PFSK-1 (cell line): ENCODE measurements around the gene SPIN3. TPM values are rescaled to one million over a fixed set of nuclear protein-coding genes. Genes with fewer than 3 reads are reported as not detected.

ENCODE experiments used
- FOXP2 ChIP-seq: optimal IDR thresholded peaks from 2 replicates; pipeline ENCODE3; 2011; ENCODE audit warnings: borderline replicate concordance, control low read depth, inconsistent platforms; ENCODE audit not compliant: insufficient read depth; ENCODE audit errors: extremely low read length, extremely low read depth
- POLR2AphosphoS5 ChIP-seq: IDR thresholded peaks from 2 replicates; pipeline ENCODE4 v1.6.1; 2012; ENCODE audit warnings: low read depth, mild to moderate bottlenecking, control low read depth, low read length, moderate library complexity
- SIN3A ChIP-seq: IDR thresholded peaks from 2 replicates; pipeline ENCODE4 v1.6.1; 2012; ENCODE audit warnings: mild to moderate bottlenecking, low read length, moderate library complexity, borderline replicate concordance; ENCODE audit not compliant: insufficient read depth
- TAF1 ChIP-seq: IDR thresholded peaks from 2 replicates; pipeline ENCODE4 v1.6.1; 2012; ENCODE audit warnings: low read length, control low read depth, borderline replicate concordance; ENCODE audit not compliant: insufficient read depth
- polyA plus RNA-seq: library from polyadenylated mRNA; unstranded; fragments of >200 nt; gene quantifications from one replicate; pipeline ENCODE4 v1.2.1, GENCODE V29; 2012; ENCODE audit warnings: low read depth, missing spikeins; ENCODE audit not compliant: insufficient read length
- TF ChIP-seq, protein P1 (sequence below), 2 experiments: IDR thresholded peaks; 2 replicates each; pipeline versions ENCODE4 v1.6.1 to v1.8.0; 2011 to 2012; ENCODE audit warnings: low read depth in 2 of 2, low read length in 2 of 2, control low read depth in 1 of 2, inconsistent platforms in 1 of 2, mild to moderate bottlenecking in 1 of 2, moderate library complexity in 1 of 2; ENCODE audit not compliant: insufficient read depth in 1 of 2

The SPIN3 gene
- polyA plus RNA-seq: 13.4 TPM

DNA sequence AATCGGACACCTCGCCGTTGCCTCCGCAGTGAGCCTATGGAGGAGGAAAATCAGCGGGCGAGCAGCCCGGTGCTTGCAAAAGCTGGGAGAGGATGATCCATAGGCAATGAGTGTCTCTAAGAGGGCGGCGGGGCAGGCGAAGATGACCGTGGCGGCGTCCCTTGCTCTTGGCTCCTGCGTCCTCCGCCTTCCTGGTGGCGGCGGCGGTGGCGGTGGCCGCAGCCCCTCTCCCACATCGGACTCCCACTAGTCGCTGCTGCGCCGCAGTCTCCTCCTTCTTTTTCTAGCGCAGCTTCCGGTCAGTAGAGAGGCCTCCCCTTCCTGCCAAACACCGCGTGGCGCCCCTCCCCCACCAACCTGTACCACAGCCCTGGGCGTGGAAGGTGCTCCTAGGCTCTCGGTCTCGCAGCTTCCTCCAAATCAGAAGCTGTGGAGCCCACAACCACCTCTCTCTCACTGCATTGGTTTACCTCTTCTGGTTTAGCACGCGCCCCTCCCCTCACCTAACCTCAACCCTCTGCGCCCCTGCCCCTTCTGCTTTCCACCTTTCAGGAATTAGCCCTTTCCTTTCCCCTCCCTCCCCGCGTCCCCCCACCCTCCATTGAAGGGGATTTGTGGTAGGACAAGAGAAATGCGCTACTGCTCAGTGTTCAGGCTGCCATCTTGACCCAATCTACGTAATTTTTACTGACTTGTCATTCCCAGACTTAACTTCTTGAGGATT is at the start of gene SPIN3:
Gene SPIN3, minus strand, starts transcription at position 271 of the 724 bp plus-strand sequence. CDS start 594 bp downstream, outside the sequence.
- TF ChIP-seq POLR2AphosphoS5 (peak; percentile 79), TAF1 (peak; percentile 79; the same call in 1 of the 2 replicates)
- TF ChIP-seq, protein P1, sequence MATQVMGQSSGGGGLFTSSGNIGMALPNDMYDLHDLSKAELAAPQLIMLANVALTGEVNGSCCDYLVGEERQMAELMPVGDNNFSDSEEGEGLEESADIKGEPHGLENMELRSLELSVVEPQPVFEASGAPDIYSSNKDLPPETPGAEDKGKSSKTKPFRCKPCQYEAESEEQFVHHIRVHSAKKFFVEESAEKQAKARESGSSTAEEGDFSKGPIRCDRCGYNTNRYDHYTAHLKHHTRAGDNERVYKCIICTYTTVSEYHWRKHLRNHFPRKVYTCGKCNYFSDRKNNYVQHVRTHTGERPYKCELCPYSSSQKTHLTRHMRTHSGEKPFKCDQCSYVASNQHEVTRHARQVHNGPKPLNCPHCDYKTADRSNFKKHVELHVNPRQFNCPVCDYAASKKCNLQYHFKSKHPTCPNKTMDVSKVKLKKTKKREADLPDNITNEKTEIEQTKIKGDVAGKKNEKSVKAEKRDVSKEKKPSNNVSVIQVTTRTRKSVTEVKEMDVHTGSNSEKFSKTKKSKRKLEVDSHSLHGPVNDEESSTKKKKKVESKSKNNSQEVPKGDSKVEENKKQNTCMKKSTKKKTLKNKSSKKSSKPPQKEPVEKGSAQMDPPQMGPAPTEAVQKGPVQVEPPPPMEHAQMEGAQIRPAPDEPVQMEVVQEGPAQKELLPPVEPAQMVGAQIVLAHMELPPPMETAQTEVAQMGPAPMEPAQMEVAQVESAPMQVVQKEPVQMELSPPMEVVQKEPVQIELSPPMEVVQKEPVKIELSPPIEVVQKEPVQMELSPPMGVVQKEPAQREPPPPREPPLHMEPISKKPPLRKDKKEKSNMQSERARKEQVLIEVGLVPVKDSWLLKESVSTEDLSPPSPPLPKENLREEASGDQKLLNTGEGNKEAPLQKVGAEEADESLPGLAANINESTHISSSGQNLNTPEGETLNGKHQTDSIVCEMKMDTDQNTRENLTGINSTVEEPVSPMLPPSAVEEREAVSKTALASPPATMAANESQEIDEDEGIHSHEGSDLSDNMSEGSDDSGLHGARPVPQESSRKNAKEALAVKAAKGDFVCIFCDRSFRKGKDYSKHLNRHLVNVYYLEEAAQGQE (IDR thresholded peaks at IDR 0.05; ENCODE audit: insufficient read depth in 1 of 2, low read depth in 2 of 2, low read length in 2 of 2): no peak

DNA sequence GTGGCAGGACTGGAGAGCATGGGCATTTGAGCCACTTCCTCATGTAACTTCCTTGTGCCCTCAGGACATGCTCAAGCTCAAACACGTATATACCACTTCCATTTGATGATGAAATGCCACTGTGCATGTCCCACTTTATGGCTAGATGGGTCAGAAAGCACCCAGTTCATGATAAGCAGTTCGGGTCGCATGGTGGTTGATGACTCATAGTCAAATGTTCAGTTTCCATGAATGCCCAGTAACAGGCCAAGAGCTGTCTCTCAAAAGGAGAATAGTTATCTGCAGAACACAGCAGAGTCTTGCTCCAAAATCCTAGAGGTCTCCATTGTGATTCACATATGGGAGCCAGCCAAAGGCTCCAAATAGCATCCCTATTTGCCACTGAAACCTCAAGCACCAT is 48.9 kb upstream of the SPIN3 start:
- TF ChIP-seq POLR2AphosphoS5: no peak
- no peak for TF ChIP-seq FOXP2
- TF ChIP-seq SIN3A: no peak
- TF ChIP-seq, protein P1 (IDR thresholded peaks at IDR 0.05; ENCODE audit: insufficient read depth in 1 of 2, low read depth in 2 of 2, low read length in 2 of 2): no peak
- no peak for TF ChIP-seq TAF1

DNA sequence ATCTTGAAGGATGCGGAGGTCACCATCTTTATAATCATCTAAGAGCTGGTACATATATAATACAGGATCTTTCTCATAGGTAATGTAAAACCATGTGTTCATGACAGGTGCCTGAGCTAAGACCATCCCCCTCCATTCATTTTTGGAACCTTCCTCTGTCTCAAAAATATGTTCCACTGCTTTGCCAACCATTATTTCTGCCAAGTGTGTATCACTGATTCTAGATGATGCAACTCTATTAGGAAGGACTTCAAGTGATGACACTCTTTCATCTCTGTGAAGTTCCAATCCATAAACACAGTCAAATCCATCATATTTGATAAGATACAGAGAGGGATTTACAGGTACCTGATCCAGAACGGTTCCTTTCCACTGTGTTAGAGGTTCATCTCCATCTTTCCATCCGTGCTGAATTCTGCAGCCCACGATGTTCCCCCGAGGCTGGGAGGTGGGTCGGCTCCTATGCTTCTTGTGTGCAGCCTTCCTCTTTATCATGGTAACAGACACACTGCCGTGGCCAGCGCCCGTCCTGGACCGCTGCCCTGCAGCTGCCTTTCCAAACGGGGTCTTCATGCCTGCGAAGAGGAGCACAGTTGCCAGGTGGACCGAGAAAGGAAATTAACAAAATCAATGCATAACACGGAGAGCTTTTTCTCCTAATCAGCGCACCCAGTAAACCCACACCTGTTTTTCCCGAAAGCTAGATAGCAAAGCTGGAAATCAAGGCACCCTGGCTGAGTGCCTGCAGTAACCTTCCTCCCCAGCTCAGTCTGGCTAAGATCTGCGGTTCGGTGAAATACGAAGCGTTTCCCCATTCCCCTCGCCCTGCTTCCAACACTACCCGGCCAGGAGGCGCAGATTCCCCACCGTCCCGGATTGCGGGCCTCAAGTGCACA is 718 bp downstream of the SPIN3 start:
- TF ChIP-seq, protein P1 (IDR thresholded peaks at IDR 0.05; ENCODE audit: insufficient read depth in 1 of 2, low read depth in 2 of 2, low read length in 2 of 2): no peak
- TF ChIP-seq FOXP2 (no peak), POLR2AphosphoS5 (no peak), SIN3A (no peak), TAF1 (no peak)

DNA sequence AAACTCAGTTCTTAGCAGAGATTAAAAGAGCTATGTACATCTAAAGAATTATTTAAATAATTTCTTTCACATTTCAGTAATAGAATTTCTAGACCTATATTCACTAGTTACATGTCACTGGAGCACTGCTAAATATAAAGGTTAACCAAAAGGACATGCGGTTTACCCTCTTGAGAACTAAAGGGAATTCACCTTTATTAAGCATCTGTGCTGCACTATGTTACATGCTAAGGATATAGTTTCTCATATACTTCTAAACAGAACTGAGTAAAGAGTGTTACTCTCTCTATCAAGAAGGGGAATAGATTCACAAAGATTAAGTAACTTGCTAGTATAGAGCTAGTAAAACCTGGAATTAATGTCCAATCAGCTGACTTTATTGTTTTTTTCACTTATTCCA is 7.6 kb downstream of the SPIN3 start:
- TF ChIP-seq FOXP2 (no peak), POLR2AphosphoS5 (no peak), TAF1 (no peak), SIN3A (no peak)

DNA sequence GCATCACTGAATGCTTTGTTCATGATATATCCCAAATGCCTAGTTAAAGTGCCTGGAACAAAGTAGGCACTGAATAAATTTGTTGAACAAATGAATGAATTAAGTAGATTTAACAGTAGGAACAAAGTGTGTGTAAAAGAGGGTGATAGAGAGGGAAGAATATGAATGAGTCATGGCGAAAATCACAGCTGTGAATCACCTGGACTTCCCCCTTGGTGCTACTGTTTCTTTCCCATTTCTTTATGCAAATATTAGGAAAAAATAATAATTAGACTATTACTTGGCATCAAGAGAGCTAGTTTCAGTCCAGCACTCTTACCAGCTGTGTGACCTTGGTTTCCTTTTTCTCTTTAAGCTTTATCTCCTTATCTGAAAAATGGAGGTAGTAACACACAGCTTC is 9.2 kb downstream of the SPIN3 start:
- TF ChIP-seq SIN3A (no peak), TAF1 (no peak), FOXP2 (no peak), POLR2AphosphoS5 (no peak)
- TF ChIP-seq, protein P1 (IDR thresholded peaks at IDR 0.05; ENCODE audit: insufficient read depth in 1 of 2, low read depth in 2 of 2, low read length in 2 of 2): no peak
